ENCODE data around the gene KIN. TPM values are rescaled to one million over a fixed set of nuclear protein-coding genes. Genes with fewer than 3 reads are reported as not detected.

KIN gene
- polyA plus RNA-seq, 2 of the 4 experiments (the other 2 are of a cell fraction) = 8.3 to 19.0 TPM

GRCh38 chr10:7832060-7832459, 44.3 kb upstream of the KIN start (continued):
- TF ChIP-seq CTCF (IDR thresholded peaks at IDR 0.05) = no peak
- TF ChIP-seq EHMT2 (IDR thresholded peaks at IDR 0.05; ENCODE audit: low read depth) = no peak
- no peak for TF ChIP-seq ELK1 (IDR thresholded peaks at IDR 0.05; ENCODE audit: low read depth, low read length)
- TF ChIP-seq REST (IDR thresholded peaks at IDR 0.05) = no peak
- TF ChIP-seq RNF2 (IDR thresholded peaks at IDR 0.05; ENCODE audit: borderline replicate concordance, low read depth) = no peak
- TF ChIP-seq FOXS1 (CRISPR knock-in tag; IDR thresholded peaks at IDR 0.05) = no peak
- no peak for TF ChIP-seq E2F6 (IDR thresholded peaks at IDR 0.05; ENCODE audit: borderline replicate concordance, low read depth)
- no peak for TF ChIP-seq POLR2AphosphoS2 (conservative IDR thresholded peaks at IDR 0.05; ENCODE audit: low read length)
- TF ChIP-seq HOXB5 (CRISPR knock-in tag; IDR thresholded peaks at IDR 0.05) = no peak
- TF ChIP-seq POLR2A (IDR thresholded peaks at IDR 0.05; ENCODE audit: low read length) = no peak

- H3K9me3 ChIP-seq = no peaks in the 10 kb centered on the region
- POLR2A ChIA-PET = no interaction called here
- DNase-seq (ENCODE audit: low read depth in 1 of 2, low spot score in 1 of 2) = no peak
- peaks cover 9% of the 10 kb centered on the region; the same call in 2 of the 3 replicates for H3K4me1 ChIP-seq
- FAIRE-seq = no peak
- CTCF ChIA-PET = interaction anchor here (0.6 to 2.5 kb wide), 4 partner anchors 8 to 309 kb away, joined by 3 to 12 read pairs (median 3); partner anchors contain the start of gene TAF3
- no peak overlapping the region for H3K4me3 ChIP-seq
- no peak for TF ChIP-seq EHMT2 (IDR thresholded peaks at IDR 0.05; ENCODE audit: low read depth)
- TF ChIP-seq MAFK (IDR thresholded peaks at IDR 0.05; ENCODE audit: partially characterized antibody) = peak; percentile 88
- no peak for TF ChIP-seq RCOR1 (IDR thresholded peaks at IDR 0.05; ENCODE audit: low read depth, low read length)
- ATAC-seq = no peak
- H3K4me2 ChIP-seq = no peak overlapping the region
- no peak overlapping the region for H3K27ac ChIP-seq
- 84% methylated on average over 10 of the region's 10 CpGs for WGBS (ENCODE audit: missing lambda C conversion rate)
These were observed 41.6 kb upstream of the KIN start for GRCh38 chr10:7829289-7829834.

- POLR2A ChIA-PET = no interaction called here
- CTCF ChIA-PET = interaction anchor here (1.2 to 2.5 kb wide), 2 partner anchors 8 to 302 kb away, joined by 3 to 12 read pairs; partner anchors contain the start of gene TAF3
- Histone ChIP-seq H3K9me3 (no peaks in the 10 kb centered on the region), H3K4me1 (peaks cover 9% of the 10 kb centered on the region; the same call in 2 of the 3 replicates), H3K4me2 (peak overlapping the region; percentile 44), H3K4me3 (no peak overlapping the region), H3K27ac (peak overlapping the region; percentile 49 to 77; a peak in 5 of 6 replicates)
- DNase-seq (ENCODE audit: low read depth in 1 of 2, low spot score in 1 of 2) (peak; percentile 55 to 77), FAIRE-seq (no peak), ATAC-seq (peak; percentile 100)
- TF ChIP-seq FOSL2 (IDR thresholded peaks at IDR 0.05) (no peak), FOSL2 (CRISPR knock-in tag; IDR thresholded peaks at IDR 0.05) (peak; percentile 58; the same call in 1 of the 2 replicates), MAX (IDR thresholded peaks at IDR 0.05) (0 out of 2 replicates have a peak, but pooled peaks have one; percentile 21), MAFK (IDR thresholded peaks at IDR 0.05; ENCODE audit: partially characterized antibody) (peak; percentile 56), ELK1 (IDR thresholded peaks at IDR 0.05; ENCODE audit: low read depth, low read length) (no peak)
- 18% methylated on average over 4 of the region's 4 CpGs for WGBS (ENCODE audit: missing lambda C conversion rate)
These were observed 39.2 kb upstream of the KIN start for GRCh38 chr10:7826971-7827370.
